Measurements from ENCODE around the gene MGAT4A.
"Not testable (repeated sequence)": the region's sequence is repeated elsewhere in the genome, so short reads cannot be mapped to it uniquely, and the experiment has no call there.

MGAT4A gene

GRCh38 chr2:98759338-98759737 lies 28.4 kb upstream of the MGAT4A start:
- no peak for DNase-seq

GRCh38 chr2:98757904-98758421 lies 27.0 kb upstream of the MGAT4A start:
- DNase-seq = peak; percentile 61

- DNase-seq = no peak
Observed at GRCh38 chr2:98753801-98754200, 22.9 kb upstream of the MGAT4A start.

- not testable (repeated sequence) for DNase-seq
Observed at GRCh38 chr2:98752711-98753110, 21.8 kb upstream of the MGAT4A start.

- no peak for DNase-seq
Observed at GRCh38 chr2:98751748-98752147, 20.8 kb upstream of the MGAT4A start.

GRCh38 chr2:98750593-98751282 lies 19.8 kb upstream of the MGAT4A start:
- DNase-seq = no peak

- DNase-seq = no peak
Observed at GRCh38 chr2:98749066-98749450, 18.1 kb upstream of the MGAT4A start.

- no peak for DNase-seq
Observed at GRCh38 chr2:98748292-98749065, 17.5 kb upstream of the MGAT4A start.

- DNase-seq = no peak
Observed at GRCh38 chr2:98747888-98748287, 17.0 kb upstream of the MGAT4A start.

GRCh38 chr2:98746426-98746825 lies 15.5 kb upstream of the MGAT4A start:
- DNase-seq = no peak

GRCh38 chr2:98744595-98744994 lies 13.7 kb upstream of the MGAT4A start:
- DNase-seq = no peak

GRCh38 chr2:98743835-98744234 lies 12.9 kb upstream of the MGAT4A start:
- no peak for DNase-seq

- DNase-seq = no peak
Observed at GRCh38 chr2:98739020-98739419, 8.1 kb upstream of the MGAT4A start.

GRCh38 chr2:98738304-98738703 lies 7.4 kb upstream of the MGAT4A start:
- DNase-seq = no peak

- DNase-seq = no peak
Observed at GRCh38 chr2:98737848-98738247, 6.9 kb upstream of the MGAT4A start.

GRCh38 chr2:98736464-98736889 lies 5.5 kb upstream of the MGAT4A start:
- no peak for DNase-seq

GRCh38 chr2:98734823-98735260 lies 3.9 kb upstream of the MGAT4A start:
- DNase-seq = no peak

- DNase-seq = no peak
Observed at GRCh38 chr2:98734162-98734561, 3.2 kb upstream of the MGAT4A start.

GRCh38 chr2:98732430-98733051 lies 1.6 kb upstream of the MGAT4A start:
- DNase-seq = no peak

GRCh38 chr2:98731894-98732349 lies 990 bp upstream of the MGAT4A start:
- DNase-seq = no peak

- DNase-seq = no peak
Observed at GRCh38 chr2:98730707-98731040, 258 bp downstream of the MGAT4A start.

GRCh38 chr2:98730053-98730706 lies 752 bp downstream of the MGAT4A start:
- peak; percentile 58 for DNase-seq

- DNase-seq = no peak
Observed at GRCh38 chr2:98729652-98730051, 1.3 kb downstream of the MGAT4A start.

Data from activated CD4-positive, alpha-beta T cell treated with anti-CD3 and anti-CD28 coated beads, Interleukin-2, amount 50 U/mL, for 1 hour (primary cell).